Left renal pelvis (tissue), 4 donors: ENCODE measurements around the gene MALT1. TPM values are rescaled to one million over a fixed set of nuclear protein-coding genes. Genes with fewer than 3 reads are reported as not detected.

Source experiments
- DNase-seq, 4 donors: peaks; one replicate each; pipeline ENCODE4 v3.0.0-alpha.2; 2013; ENCODE audit warnings: low read depth in 4 of 4, low spot score in 3 of 4
- polyA plus RNA-seq, 4 donors: library from polyadenylated mRNA; unstranded; fragments of 120-200 nt; gene quantifications; one replicate each; pipeline ENCODE4 v1.2.1, GENCODE V29; 2013; ENCODE audit not compliant: insufficient read length in 4 of 4

Gene MALT1
- polyA plus RNA-seq, 4 donors, result 23.1 to 34.9 (median 34.5) TPM

GRCh38 chr18:58792086-58792485 is 120.8 kb downstream of the MALT1 start:
- no peak for DNase-seq

GRCh38 chr18:58793361-58793760 is 122.1 kb downstream of the MALT1 start:
- no peak for DNase-seq

GRCh38 chr18:58796220-58796619 is 125.0 kb downstream of the MALT1 start:
- DNase-seq, result no peak

GRCh38 chr18:58800582-58800981 is 129.3 kb downstream of the MALT1 start:
- DNase-seq, result no peak

GRCh38 chr18:58802959-58803358 is 131.7 kb downstream of the MALT1 start:
- DNase-seq, result no peak

GRCh38 chr18:58803978-58804377 is 132.7 kb downstream of the MALT1 start:
- no peak for DNase-seq

Other genes starting within 250 kb of the MALT1 start
- under 1 TPM; 0.14 to 0.61 (median 0.52) TPM for gene ALPK2, start 42.4 kb upstream of the MALT1 start, polyA plus RNA-seq
- 100 to 1,000 TPM in 2 of 4 donors, 10 to 100 TPM in 2; 89.8 to 141 (median 102) TPM for gene ZNF532, start 193.4 kb downstream of the MALT1 start, polyA plus RNA-seq